SU-DHL-6 (cell line): ENCODE measurements around the gene VWF.

Source experiments
- EZH2phosphoT487 ChIP-seq: fragments of 200-600 bp; sonication (generic), shearing (Covaris generic); conservative IDR thresholded peaks from 2 replicates; pipeline ENCODE4 v1.6.1; 2018; ENCODE audit warnings: mild to moderate bottlenecking, antibody characterized with exemption, low read length, moderate library complexity, mixed read lengths
- TF ChIP-seq, protein P1 (sequence below): fragments of 200-600 bp; sonication (generic); IDR thresholded peaks from one replicate; pipeline ENCODE4 v1.5.1; 2017; ENCODE audit warnings: antibody characterized with exemption, mild to moderate bottlenecking, low read length, moderate library complexity; ENCODE audit not compliant: insufficient read depth, poor library complexity, severe bottlenecking

DNA sequence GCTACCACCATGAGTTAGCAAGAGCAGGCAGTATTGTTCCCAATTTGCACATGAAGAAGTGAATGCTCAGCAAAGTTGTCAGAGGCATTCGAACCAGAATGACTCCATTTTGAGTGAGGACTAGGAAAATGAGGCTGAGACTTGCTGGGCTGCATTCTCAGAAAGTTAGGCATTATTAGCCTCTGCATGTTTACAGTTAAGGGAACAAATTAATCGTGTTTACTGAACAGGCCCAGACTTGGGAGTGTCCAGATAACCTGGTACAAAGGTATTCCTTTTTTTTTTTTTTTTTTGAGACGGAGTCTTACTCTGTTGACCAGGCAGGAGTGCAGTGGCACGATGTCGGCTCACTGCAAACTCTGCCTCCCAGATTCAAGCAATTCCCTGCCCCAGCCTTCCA, 22.5 kb upstream of the VWF start:
- TF ChIP-seq, protein P1, sequence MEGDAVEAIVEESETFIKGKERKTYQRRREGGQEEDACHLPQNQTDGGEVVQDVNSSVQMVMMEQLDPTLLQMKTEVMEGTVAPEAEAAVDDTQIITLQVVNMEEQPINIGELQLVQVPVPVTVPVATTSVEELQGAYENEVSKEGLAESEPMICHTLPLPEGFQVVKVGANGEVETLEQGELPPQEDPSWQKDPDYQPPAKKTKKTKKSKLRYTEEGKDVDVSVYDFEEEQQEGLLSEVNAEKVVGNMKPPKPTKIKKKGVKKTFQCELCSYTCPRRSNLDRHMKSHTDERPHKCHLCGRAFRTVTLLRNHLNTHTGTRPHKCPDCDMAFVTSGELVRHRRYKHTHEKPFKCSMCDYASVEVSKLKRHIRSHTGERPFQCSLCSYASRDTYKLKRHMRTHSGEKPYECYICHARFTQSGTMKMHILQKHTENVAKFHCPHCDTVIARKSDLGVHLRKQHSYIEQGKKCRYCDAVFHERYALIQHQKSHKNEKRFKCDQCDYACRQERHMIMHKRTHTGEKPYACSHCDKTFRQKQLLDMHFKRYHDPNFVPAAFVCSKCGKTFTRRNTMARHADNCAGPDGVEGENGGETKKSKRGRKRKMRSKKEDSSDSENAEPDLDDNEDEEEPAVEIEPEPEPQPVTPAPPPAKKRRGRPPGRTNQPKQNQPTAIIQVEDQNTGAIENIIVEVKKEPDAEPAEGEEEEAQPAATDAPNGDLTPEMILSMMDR, result no peak
- TF ChIP-seq EZH2phosphoT487, result no peak
